ENCODE measurements around the gene NIPAL3. TPM values are rescaled to one million over a fixed set of nuclear protein-coding genes. Genes with fewer than 3 reads are reported as not detected.

Gene NIPAL3
- total and polyA plus RNA-seq, 8 donors: 13.8 to 41.1 (median 14.5) TPM

DNA sequence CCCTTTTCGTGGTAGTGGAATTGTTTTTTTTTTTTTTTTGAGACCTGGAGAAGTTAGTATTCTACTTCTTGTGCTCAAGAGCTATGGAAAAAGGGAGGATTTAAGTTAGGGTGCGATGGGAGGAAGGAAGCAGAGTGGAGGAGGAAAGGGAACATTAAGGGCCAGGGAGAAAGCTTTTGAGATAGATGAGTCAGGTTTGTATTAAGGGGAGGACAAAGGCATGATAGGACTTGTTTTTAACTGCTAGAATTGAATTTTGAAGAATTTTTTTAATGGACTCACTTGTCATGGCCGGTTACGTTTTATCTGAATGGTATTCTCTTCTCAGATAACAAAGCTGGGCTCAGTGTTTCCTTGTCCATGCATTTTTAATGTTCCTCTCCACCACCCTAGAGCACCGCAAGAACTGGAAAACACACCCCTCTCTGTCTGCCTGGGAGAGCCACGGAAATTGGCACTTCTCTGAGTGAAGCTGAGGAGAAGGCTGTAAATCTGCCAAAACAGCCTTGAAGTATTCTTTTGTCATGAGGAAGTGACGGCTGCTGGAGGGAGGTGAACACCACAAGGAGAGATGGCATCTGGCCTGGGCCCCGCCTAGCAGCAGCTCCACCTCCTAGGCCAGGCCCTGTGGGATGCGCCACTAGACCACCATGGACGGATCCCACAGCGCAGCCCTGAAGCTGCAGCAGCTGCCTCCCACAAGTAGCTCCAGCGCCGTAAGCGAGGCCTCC, 3.5 kb downstream of the NIPAL3 start:
- intact Hi-C loops (cut with DNase I): no loop called here
- ATAC-seq: peak; percentile 51

DNA sequence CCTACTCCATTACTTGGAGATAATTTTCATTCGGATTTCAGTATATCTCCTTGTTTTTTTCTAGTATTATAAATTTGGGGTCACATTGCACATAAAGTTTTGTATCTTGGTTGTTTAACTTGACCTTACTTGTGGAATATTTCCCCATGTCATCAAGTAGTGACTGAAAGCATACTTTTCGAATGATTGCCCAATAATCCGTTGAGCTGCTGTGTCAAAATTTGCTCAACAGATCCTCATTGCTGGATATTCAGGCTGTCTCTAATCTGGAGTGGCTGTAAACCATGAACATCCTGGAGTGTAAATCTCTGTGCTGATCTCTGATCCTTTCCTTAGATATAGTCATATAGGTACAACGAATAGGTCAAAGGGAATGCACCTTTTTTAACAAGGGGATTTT, 4.9 kb downstream of the NIPAL3 start:
- Histone ChIP-seq H3K9me3 (no peaks in the 10 kb centered on the region), H3K27ac (peak overlapping the region; percentile 7 to 55), H3K36me3 (peaks cover 0 to 24% of the 10 kb centered on the region in 2 donors), H3K4me1 (peaks cover 21 to 50% of the 10 kb centered on the region in 2 donors), H3K4me3 (no peak overlapping the region), H3K27me3 (no peaks in the 10 kb centered on the region)
- no peak for TF ChIP-seq CTCF (IDR thresholded peaks at IDR 0.05)
- intact Hi-C loops (cut with DNase I): no loop called here
- no peak for ATAC-seq
- no peak for DNase-seq

More for the DNA sequence above, 3.5 kb downstream of the NIPAL3 start:
- H3K36me3 ChIP-seq: peaks cover 0 to 24% of the 10 kb centered on the region in 2 donors
- no peak for TF ChIP-seq CTCF (IDR thresholded peaks at IDR 0.05)
- H3K4me1 ChIP-seq: peaks cover 21 to 62% of the 10 kb centered on the region in 2 donors
- no peaks in the 10 kb centered on the region for H3K9me3 ChIP-seq
- H3K4me3 ChIP-seq: no peak overlapping the region
- peak overlapping the region; percentile 55 to 63 for H3K27ac ChIP-seq
- peak in 3 of 4 donors; percentile 42 to 85 (median 74) for DNase-seq
- H3K27me3 ChIP-seq: no peaks in the 10 kb centered on the region

DNA sequence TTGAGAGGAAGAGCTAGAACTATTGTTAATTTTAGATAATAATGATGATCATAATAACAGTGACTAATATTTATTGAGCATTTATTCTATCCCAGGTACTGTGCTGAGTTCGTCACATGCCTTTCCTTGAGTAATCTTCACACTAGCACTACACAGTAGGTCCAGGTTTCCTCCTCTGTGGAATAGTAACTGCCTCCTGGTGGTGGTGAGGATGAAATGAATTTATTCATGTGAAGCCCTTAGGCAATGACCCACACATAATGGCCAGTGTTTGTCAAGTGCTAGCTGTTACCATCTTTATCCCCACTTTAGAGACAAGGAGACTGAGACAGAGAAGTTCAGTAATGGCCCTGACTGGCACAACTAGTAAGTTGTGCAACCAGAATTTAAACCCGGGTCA, 5.9 kb downstream of the NIPAL3 start:
- Histone ChIP-seq H3K36me3 (peaks cover 0 to 24% of the 10 kb centered on the region in 2 donors), H3K27ac (no peak overlapping the region), H3K4me3 (no peak overlapping the region), H3K27me3 (no peaks in the 10 kb centered on the region), H3K4me1 (peaks cover 21 to 46% of the 10 kb centered on the region in 2 donors), H3K9me3 (no peaks in the 10 kb centered on the region)
- intact Hi-C loops (cut with DNase I): no loop called here
- ATAC-seq (no peak), DNase-seq (no peak)
- no peak for TF ChIP-seq CTCF (IDR thresholded peaks at IDR 0.05)

- Histone ChIP-seq H3K36me3 (peaks cover 0 to 24% of the 10 kb centered on the region in 2 donors), H3K4me1 (peaks cover 0 to 21% of the 10 kb centered on the region in 2 donors), H3K9me3 (no peaks in the 10 kb centered on the region), H3K4me3 (no peak overlapping the region), H3K27ac (no peak overlapping the region), H3K27me3 (no peaks in the 10 kb centered on the region)
- ATAC-seq (no peak), DNase-seq (no peak)
- no peak for TF ChIP-seq CTCF (IDR thresholded peaks at IDR 0.05)
- intact Hi-C loops (cut with DNase I): no loop called here
Measured at GRCh38 chr1:24424207-24424606, 8.6 kb downstream of the NIPAL3 start.

- DNase-seq: no peak
- H3K27ac ChIP-seq: no peak overlapping the region
- H3K9me3 ChIP-seq: no peaks in the 10 kb centered on the region
- no peak for ATAC-seq
- no peak overlapping the region for H3K4me3 ChIP-seq
- TF ChIP-seq CTCF (IDR thresholded peaks at IDR 0.05): no peak
- peaks cover 0 to 24% of the 10 kb centered on the region in 2 donors for H3K36me3 ChIP-seq
- peaks cover 0 to 14% of the 10 kb centered on the region in 2 donors for H3K4me1 ChIP-seq
- no peaks in the 10 kb centered on the region for H3K27me3 ChIP-seq
- intact Hi-C loops (cut with DNase I): no loop called here
Measured at GRCh38 chr1:24424990-24425389, 9.4 kb downstream of the NIPAL3 start.

Data from left lung (tissue), 10 donors.